Breast epithelium (tissue), 4 donors: ENCODE data around the gene SLC7A5. TPM values are rescaled to one million over a fixed set of nuclear protein-coding genes. Genes with fewer than 3 reads are reported as not detected.

Experiments used
- DNase-seq, 2 donors: peaks; one replicate each; pipeline ENCODE4 v3.0.0-alpha.2; 2019; ENCODE audit warnings: low spot score in 2 of 2
- H3K27ac ChIP-seq, 2 donors: fragments of 200-600 bp; sonication (generic) in 1 of 2; one replicate each; pipeline ENCODE4 v1.5.1; 2016 to 2019; ENCODE audit warnings: mild to moderate bottlenecking in 1 of 2
- H3K27me3 ChIP-seq, 2 donors: fragments of 200-600 bp; sonication (generic) in 1 of 2; one replicate each; pipeline versions ENCODE4 v1.5.1 to v1.6.0; 2017 to 2019; ENCODE audit warnings: control low read depth in 1 of 2, mild to moderate bottlenecking in 1 of 2
- H3K36me3 ChIP-seq: fragments of 200-600 bp; one replicate; pipeline ENCODE4 v1.5.1; 2019
- H3K4me1 ChIP-seq, 2 donors: fragments of 200-600 bp; sonication (generic); one replicate each; pipeline ENCODE4 v1.5.1; 2016 to 2019; ENCODE audit warnings: control low read depth in 1 of 2
- H3K4me3 ChIP-seq, 3 donors: fragments of 200-600 bp; sonication (generic); 1 replicate in 2 of 3; 2 replicates in 1 of 3; pipeline ENCODE4 v1.5.1; 2016 to 2019; ENCODE audit warnings: mild to moderate bottlenecking in 3 of 3, moderate library complexity in 2 of 3
- H3K9me3 ChIP-seq, 2 donors: fragments of 200-600 bp; sonication (generic) in 1 of 2; one replicate each; pipeline ENCODE4 v1.5.1; 2016 to 2019; ENCODE audit warnings: control low read depth in 1 of 2
- POLR2A ChIP-seq: fragments of 450-650 bp; IDR thresholded peaks from one replicate; pipeline ENCODE4 v1.6.1; 2016; ENCODE audit warnings: antibody characterized with exemption, mild to moderate bottlenecking, moderate library complexity
- POLR2AphosphoS5 ChIP-seq, 3 donors: sonication (generic); formaldehyde crosslinking; IDR thresholded peaks; one replicate each; pipeline ENCODE4 v1.6.1; 2017; ENCODE audit warnings: antibody characterized with exemption in 3 of 3
- intact Hi-C: fragments of 100-400 bp; cut with DNase I; formaldehyde crosslinking; loops from one replicate; pipeline ENCODE4 v1.15.1; 2023; ENCODE audit warnings: low total_unique reads
- total RNA-seq, 3 donors: library from RNA; depleted of rRNA; stranded (reverse); fragments of >200 nt; gene quantifications; one replicate each; pipeline ENCODE4 v1.1.0, GENCODE V29; 2016
- TF ChIP-seq, protein P1 (sequence below), 3 donors: fragments of 450-650 bp; IDR thresholded peaks; one replicate each; pipeline ENCODE4 v1.5.1; 2016 to 2017; ENCODE audit warnings: antibody characterized with exemption in 3 of 3, mild to moderate bottlenecking in 3 of 3, moderate library complexity in 3 of 3

The SLC7A5 gene
- total RNA-seq, 3 donors from 2014 or later = 0.48 to 7.3 (median 5.9) TPM

DNA sequence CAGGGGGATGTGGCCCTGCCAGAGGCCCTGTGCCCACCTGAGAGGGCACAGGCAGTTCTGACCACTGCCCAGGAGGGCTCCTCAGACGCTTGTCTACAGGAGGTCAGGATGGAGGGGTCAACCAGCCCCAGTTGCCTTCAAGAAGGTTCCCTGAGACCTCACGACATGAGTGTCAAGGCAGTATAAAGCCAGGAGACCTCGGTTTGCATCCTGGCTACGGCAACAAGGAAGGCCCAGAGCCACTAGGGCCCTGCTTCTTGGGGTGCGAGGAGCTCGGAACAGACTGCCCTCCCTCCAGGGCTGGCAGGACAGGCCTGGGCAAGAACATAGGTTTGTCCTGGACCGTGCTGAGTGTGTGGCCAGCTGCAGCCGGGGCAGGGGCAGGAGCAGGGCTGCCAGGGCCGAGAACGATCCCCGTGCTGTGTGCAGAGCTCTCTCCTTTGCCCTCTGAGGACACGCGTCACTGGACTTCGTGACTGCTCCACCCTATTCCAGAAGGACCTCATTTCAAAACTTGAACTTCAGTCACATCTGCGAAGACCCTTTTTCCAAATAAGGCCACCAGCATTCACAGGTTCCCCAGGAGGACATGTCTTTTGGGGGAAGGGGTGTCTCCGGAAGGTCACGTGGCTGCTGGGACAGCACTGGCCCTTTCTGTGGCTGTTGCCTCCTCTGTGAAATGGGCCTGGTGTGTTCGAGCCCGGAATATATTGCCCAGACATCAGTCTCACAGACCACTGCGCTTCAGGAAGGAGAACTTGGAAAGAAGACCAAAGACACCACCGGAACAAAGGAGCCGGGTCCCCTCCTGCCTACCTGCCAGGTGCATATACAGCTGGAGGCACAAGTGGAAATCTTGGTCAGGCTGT lies 27.7 kb downstream of the SLC7A5 start:
- TF ChIP-seq, protein P1, sequence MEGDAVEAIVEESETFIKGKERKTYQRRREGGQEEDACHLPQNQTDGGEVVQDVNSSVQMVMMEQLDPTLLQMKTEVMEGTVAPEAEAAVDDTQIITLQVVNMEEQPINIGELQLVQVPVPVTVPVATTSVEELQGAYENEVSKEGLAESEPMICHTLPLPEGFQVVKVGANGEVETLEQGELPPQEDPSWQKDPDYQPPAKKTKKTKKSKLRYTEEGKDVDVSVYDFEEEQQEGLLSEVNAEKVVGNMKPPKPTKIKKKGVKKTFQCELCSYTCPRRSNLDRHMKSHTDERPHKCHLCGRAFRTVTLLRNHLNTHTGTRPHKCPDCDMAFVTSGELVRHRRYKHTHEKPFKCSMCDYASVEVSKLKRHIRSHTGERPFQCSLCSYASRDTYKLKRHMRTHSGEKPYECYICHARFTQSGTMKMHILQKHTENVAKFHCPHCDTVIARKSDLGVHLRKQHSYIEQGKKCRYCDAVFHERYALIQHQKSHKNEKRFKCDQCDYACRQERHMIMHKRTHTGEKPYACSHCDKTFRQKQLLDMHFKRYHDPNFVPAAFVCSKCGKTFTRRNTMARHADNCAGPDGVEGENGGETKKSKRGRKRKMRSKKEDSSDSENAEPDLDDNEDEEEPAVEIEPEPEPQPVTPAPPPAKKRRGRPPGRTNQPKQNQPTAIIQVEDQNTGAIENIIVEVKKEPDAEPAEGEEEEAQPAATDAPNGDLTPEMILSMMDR (IDR thresholded peaks at IDR 0.05) = no peak
- TF ChIP-seq POLR2A (no peak), POLR2AphosphoS5 (IDR thresholded peaks at IDR 0.05) (no peak)
- no peak overlapping the region for H3K27ac ChIP-seq
- H3K4me1 ChIP-seq = no peaks in the 10 kb centered on the region
- H3K36me3 ChIP-seq = no peaks in the 10 kb centered on the region
- DNase-seq = no peak
- H3K27me3 ChIP-seq = no peaks in the 10 kb centered on the region
- no peak overlapping the region for H3K4me3 ChIP-seq
- intact Hi-C loops = no loop called here
- no peaks in the 10 kb centered on the region for H3K9me3 ChIP-seq

DNA sequence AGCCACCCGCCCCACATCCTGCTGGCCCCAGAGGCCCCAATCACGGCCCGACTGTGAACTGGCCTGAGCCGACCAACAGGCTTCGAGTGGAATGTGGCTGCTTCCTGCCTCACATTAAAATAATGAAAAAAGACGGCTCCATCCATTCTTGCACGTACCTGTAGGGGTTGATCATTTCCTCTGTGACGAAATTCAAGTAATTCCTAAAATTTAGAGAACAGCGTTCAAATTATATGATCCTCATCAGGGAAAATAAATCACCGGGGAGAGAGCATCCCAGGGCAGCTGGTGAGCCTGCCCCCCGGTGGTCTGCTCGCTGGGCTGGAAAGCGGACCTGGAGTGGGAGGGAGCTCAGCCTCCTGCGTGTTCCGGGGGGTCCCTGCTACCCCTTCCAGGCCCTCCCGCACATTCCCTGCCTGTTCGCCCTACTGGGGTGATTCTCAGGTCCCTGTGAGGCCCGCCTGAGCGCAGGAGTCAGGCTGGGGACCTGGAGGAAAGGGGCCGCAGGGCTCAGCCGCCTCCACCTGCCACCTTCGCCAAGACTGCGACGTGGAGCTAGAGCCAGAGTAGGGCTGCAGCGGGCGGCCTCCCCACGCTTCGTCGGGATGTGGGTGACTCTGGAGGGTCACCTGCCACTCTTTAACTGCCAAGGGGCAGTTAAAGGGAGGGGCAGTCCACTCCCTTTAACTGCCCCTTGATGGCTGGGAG lies 28.9 kb downstream of the SLC7A5 start:
- no peak for TF ChIP-seq POLR2A
- TF ChIP-seq, protein P1 (IDR thresholded peaks at IDR 0.05) = no peak
- TF ChIP-seq POLR2AphosphoS5 (IDR thresholded peaks at IDR 0.05) = no peak
- intact Hi-C loops = no loop called here
- H3K36me3 ChIP-seq = no peaks in the 10 kb centered on the region
- no peaks in the 10 kb centered on the region for H3K4me1 ChIP-seq
- H3K27me3 ChIP-seq = no peaks in the 10 kb centered on the region
- H3K4me3 ChIP-seq = no peak overlapping the region
- no peaks in the 10 kb centered on the region for H3K9me3 ChIP-seq
- H3K27ac ChIP-seq = no peak overlapping the region
- DNase-seq = no peak

DNA sequence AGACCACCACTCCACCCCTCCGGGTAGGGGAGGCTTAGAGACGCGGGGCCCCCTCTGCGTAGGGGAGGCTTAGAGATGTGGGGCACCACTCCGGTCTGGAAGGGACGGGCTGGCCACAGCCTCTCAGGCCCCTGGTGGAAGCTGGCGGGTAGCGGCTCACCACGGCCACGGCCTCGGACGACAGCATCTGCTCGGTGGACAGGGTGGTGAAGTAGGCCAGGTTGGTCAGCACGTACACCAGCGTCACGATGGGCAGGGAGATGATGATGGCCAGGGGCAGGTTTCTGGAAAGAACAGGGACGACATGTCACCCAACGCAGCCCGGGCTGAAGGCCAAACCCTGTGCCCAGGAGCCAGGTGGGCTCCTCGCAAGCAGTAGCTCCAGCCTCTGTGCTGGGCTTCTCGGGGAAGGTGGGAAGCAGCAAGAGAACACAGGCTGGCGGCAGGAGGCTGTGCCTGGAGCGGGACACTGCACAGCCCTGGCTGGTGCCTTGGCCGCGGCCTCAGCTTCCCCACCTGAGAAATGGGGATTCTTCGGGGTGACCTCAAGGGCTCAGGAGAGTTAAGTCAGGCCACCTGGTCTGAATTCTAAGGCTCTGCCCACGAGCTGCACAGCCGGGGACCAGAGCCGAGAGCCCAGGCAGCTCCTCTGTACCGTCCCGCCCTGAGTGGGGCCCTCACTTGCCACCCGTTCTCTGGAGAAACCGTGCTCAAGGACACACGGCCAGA lies 29.6 kb downstream of the SLC7A5 start:
- intact Hi-C loops = no loop called here
- Histone ChIP-seq H3K4me3 (no peak overlapping the region), H3K4me1 (no peaks in the 10 kb centered on the region), H3K27me3 (no peaks in the 10 kb centered on the region), H3K27ac (peak overlapping the region in 1 of 2 donors; percentile 43), H3K9me3 (no peaks in the 10 kb centered on the region), H3K36me3 (no peaks in the 10 kb centered on the region)
- no peak for TF ChIP-seq POLR2A
- TF ChIP-seq, protein P1 (IDR thresholded peaks at IDR 0.05) = no peak
- TF ChIP-seq POLR2AphosphoS5 (IDR thresholded peaks at IDR 0.05) = no peak
- no peak for DNase-seq

DNA sequence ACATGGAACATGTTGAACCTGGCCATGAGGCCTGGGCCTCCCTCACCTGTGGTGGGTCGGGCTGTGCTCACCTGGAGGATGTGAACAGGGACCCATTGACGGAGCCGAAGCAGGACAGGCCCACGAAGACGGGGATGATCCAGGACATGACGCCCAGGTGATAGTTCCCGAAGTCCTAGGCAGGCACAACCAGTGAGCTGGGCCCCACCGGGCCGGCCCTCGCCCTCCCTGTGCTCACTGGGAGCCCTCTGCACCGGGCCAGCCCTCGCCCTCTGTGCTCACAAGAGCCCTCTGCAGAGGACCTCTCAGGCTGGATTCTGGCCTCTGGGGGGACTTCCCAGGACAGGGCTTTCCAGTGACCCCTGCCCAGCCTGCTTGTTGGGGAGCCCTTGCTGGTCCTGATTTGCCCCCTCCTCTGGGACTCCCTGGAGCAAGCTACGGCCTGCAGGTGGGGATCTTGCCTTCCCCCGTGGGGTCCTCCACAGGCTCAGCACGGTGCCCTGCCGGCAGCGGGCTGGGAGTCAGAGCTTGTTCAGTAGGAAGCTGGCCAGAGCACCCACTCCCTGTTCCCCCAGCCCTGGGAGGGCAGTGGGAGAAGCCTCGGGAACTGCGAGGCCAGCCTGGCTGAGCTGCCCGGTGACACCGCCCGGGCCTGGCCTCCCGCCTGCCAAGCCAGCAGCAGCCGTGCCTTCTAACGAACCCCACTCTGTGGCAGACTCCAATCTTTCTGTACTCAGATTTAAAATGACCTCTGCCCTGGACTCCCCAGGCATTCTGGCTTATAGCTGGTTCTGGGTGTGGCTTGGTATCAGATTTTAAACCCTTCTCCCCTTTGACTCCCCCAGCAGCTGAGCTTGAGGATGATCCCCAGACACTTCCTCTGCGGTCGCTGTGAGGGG lies 30.4 kb downstream of the SLC7A5 start:
- Histone ChIP-seq H3K36me3 (no peaks in the 10 kb centered on the region), H3K9me3 (no peaks in the 10 kb centered on the region), H3K27ac (peak overlapping the region in 1 of 2 donors; percentile 43), H3K27me3 (no peaks in the 10 kb centered on the region), H3K4me3 (no peak overlapping the region), H3K4me1 (no peaks in the 10 kb centered on the region)
- intact Hi-C loops = no loop called here
- no peak for DNase-seq
- TF ChIP-seq POLR2A = no peak
- TF ChIP-seq, protein P1 (IDR thresholded peaks at IDR 0.05) = no peak
- TF ChIP-seq POLR2AphosphoS5 (IDR thresholded peaks at IDR 0.05) = no peak
